Activated gamma-delta T cell (primary cell): ENCODE measurements around the gene PA2G4.

Experiments
- DNase-seq: peaks from one replicate; lab custom pipeline; 2025; lab: John Stamatoyannopoulos, UW

Gene PA2G4

GRCh38 chr12:56126732-56127239 lies 22.4 kb downstream of the PA2G4 start:
- no peak for DNase-seq

GRCh38 chr12:56127485-56127887 lies 23.1 kb downstream of the PA2G4 start:
- no peak for DNase-seq

GRCh38 chr12:56127888-56128669 lies 23.7 kb downstream of the PA2G4 start, which contains the start of gene ESYT1:
TSS of gene ESYT1 (plus strand) at chr12:56128267. CDS start at chr12:56128320, 53 bp downstream.
- DNase-seq, result peak; percentile 47

GRCh38 chr12:56128670-56129205 lies 24.4 kb downstream of the PA2G4 start:
- DNase-seq, result no peak

GRCh38 chr12:56129206-56129941 lies 25.0 kb downstream of the PA2G4 start:
- DNase-seq, result peak; percentile 67

- no peak for DNase-seq
These were observed 25.7 kb downstream of the PA2G4 start for GRCh38 chr12:56129942-56130495.

GRCh38 chr12:56130876-56131275 lies 26.5 kb downstream of the PA2G4 start:
- DNase-seq, result no peak

- DNase-seq, result no peak
These were observed 30.5 kb downstream of the PA2G4 start for GRCh38 chr12:56134897-56135296.

GRCh38 chr12:56137853-56138571 lies 33.7 kb downstream of the PA2G4 start:
- DNase-seq, result no peak

- no peak for DNase-seq
These were observed 37.8 kb downstream of the PA2G4 start for GRCh38 chr12:56141946-56142784.

- DNase-seq, result no peak
These were observed 38.9 kb downstream of the PA2G4 start for GRCh38 chr12:56143217-56143616.

- DNase-seq, result no peak
These were observed 39.5 kb downstream of the PA2G4 start for GRCh38 chr12:56143870-56144269.

GRCh38 chr12:56145217-56145616 lies 40.9 kb downstream of the PA2G4 start:
- no peak for DNase-seq

- DNase-seq, result no peak
These were observed 42.4 kb downstream of the PA2G4 start for GRCh38 chr12:56146492-56147460.

GRCh38 chr12:56150563-56150962 lies 46.2 kb downstream of the PA2G4 start:
- DNase-seq, result no peak

- no peak for DNase-seq
These were observed 47.3 kb downstream of the PA2G4 start for GRCh38 chr12:56151672-56152131.

- DNase-seq, result peak; percentile 87
These were observed 47.9 kb downstream of the PA2G4 start, which contains the start of gene MYL6B for GRCh38 chr12:56152132-56152755. TSS of gene MYL6B (plus strand) at chr12:56152587. CDS start at chr12:56153919, 1,332 bp downstream.

- DNase-seq, result no peak
These were observed 48.7 kb downstream of the PA2G4 start for GRCh38 chr12:56152756-56153677.
